GM19452 (cell line): Measurements from ENCODE around the gene PLXNA2.

Experiments used
- ATAC-seq: cut with Tn5 transposase; IDR thresholded peaks from one replicate; pipeline ENCODE4 v1.9.1; 2021; ENCODE audit not compliant: unreplicated experiment

Gene PLXNA2

GRCh38 chr1:208146650-208147049 is 97.5 kb downstream of the PLXNA2 start:
- no peak for ATAC-seq

GRCh38 chr1:208145167-208145566 is 99.0 kb downstream of the PLXNA2 start:
- no peak for ATAC-seq

GRCh38 chr1:208142590-208143382 is 101.4 kb downstream of the PLXNA2 start:
- no peak for ATAC-seq

GRCh38 chr1:208141610-208142192 is 102.5 kb downstream of the PLXNA2 start:
- no peak for ATAC-seq

GRCh38 chr1:208139434-208140045 is 104.6 kb downstream of the PLXNA2 start:
- ATAC-seq: no peak

- no peak for ATAC-seq
Measured at GRCh38 chr1:208137193-208137592, 107.0 kb downstream of the PLXNA2 start.

- ATAC-seq: no peak
Measured at GRCh38 chr1:208136459-208137182, 107.6 kb downstream of the PLXNA2 start.

- no peak for ATAC-seq
Measured at GRCh38 chr1:208135354-208135753, 108.8 kb downstream of the PLXNA2 start.

GRCh38 chr1:208134491-208134890 is 109.7 kb downstream of the PLXNA2 start:
- ATAC-seq: no peak

GRCh38 chr1:208133355-208133754 is 110.8 kb downstream of the PLXNA2 start:
- no peak for ATAC-seq

- peak; percentile 64 for ATAC-seq
Measured at GRCh38 chr1:208132287-208132882, 111.8 kb downstream of the PLXNA2 start.

GRCh38 chr1:208131621-208132286 is 112.4 kb downstream of the PLXNA2 start:
- ATAC-seq: peak; percentile 22

GRCh38 chr1:208129487-208129886 is 114.7 kb downstream of the PLXNA2 start:
- ATAC-seq: no peak

- no peak for ATAC-seq
Measured at GRCh38 chr1:208129060-208129459, 115.1 kb downstream of the PLXNA2 start.

- no peak for ATAC-seq
Measured at GRCh38 chr1:208127792-208128529, 116.2 kb downstream of the PLXNA2 start.

GRCh38 chr1:208127284-208127683 is 116.9 kb downstream of the PLXNA2 start:
- no peak for ATAC-seq

GRCh38 chr1:208126108-208126507 is 118.1 kb downstream of the PLXNA2 start:
- no peak for ATAC-seq

GRCh38 chr1:208122612-208123358 is 121.4 kb downstream of the PLXNA2 start:
- no peak for ATAC-seq

- ATAC-seq: no peak
Measured at GRCh38 chr1:208121813-208122364, 122.3 kb downstream of the PLXNA2 start.
